NCI-H446 treated with DMSO at 0.1 percent for 48 hours (cell line): Measurements from ENCODE around the gene SOCS3.

Experiments
- DNase-seq: peaks from one replicate; lab custom pipeline; 2025; lab: John Stamatoyannopoulos, UW

SOCS3 gene

DNA sequence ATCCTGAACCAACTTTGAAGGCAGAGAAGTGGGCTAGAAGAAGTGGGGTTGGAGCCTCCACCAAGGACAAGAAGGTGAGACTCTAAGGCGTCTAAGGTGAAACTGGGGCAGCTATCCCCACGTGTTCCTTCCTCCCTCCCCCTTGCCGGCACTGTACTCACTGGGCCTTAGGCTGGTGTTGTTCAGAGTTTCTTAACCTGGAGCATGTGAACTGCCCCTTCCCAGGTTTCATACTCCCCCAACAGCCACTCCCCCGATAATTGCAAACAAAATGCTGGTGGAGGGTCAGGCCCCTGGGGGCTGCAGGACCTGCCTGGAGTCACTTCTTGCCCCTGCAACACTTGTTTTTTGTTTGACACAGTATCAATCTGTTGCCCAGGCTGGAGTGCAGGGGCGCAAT lies 7.3 kb upstream of the SOCS3 start:
- no peak for DNase-seq

DNA sequence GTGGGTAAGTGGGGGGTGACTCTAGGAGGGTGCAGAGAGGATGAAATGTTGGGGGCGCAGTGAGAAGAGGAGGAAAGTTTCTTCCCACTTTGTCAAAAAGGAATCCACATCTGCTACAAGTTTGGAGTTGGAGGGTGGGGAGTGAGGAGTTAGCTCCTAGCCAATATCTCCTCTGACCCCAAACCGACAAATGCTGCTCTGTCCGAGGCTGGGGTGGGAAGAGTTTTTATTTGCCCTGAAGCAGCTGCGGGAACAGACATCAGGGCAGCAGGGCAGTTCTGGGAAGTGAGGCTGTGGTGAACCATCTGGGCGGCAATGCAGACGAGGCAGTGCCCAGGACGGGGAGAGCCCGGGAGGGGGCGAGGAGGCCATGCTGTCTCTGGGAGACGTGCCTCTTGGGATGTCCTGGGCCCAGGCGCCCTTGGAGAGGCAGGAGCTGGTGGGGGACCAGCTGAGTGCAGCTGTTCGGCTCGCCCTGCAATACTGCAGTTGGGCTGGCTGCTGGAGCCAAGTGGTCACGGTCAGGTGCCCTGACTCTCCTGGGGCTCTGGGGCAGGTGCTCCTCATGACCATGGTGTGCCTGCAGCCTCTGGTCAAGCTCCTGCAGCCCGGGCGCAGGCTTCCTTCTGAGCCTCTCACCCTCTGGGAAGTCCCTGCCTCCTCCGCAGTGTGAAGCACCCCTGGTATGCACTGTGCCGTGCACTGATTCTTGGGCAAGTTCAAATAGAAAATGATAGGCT lies 6.4 kb upstream of the SOCS3 start:
- DNase-seq: no peak

DNA sequence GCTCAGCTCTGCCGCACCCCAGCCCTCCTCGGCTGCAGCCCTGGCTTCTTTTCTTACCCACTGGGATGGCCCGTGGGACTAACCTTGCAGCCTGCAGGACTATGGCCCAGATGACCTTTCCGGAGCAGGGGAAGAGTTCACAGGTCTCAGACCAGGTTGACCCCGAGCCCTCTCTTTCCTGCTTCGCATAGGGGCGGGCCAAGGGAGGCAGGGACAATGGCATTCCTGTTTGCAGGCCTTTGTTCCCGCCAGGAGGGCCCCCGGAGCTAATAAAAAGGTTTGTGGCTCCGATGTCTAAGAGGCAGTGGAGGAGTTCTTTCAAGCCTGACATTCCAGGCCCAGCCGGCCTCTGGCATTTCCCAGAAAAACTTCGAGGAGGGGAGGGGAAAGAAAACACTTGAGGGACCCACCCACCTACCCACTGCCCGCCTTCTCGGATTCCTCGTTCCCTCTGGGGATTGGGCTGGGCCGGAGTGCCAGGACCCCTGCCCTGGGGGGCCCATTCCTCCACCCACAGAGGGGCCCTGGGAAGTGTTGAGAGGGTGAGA lies 5.8 kb upstream of the SOCS3 start:
- DNase-seq: no peak

DNA sequence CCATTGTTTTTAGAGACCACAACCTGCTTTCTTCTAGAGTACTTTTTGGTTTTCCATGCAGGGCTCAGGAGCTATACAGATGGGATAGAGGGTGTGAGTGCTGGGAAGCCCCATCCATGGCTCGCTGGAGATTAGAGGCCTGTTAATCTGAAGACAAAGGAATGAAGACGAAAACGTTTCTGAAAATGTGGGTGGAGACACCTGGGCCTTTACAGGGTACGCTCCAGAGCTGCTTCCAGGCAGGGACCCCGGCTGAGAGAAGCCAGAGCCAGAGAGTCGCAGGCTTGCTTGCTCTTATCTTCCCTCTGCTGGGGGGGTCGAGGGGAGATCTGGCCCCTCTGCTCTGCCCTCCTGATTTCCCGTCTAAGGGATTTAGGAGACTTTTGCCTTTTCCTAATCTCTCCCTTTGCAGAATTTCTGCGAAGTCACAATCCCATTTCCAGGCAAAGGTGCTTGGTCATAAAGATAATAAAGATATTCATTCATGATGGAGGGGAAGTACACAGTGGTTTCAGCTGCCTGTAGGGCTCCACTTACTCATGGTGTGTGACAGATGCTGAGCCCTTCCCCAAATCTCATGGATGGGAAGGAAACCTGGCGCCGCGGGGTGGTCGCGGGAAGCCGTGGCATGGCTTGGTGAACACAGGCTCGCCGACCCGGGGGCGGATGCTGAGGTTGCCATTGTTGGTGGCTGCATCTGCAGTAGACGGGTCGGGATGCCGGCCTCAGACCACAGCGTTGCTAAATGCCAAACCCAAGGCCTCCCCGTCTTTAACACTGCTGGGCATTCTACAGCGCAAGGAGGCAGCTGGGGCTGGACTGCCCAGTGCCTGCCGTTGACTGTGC lies 4.8 kb upstream of the SOCS3 start:
- DNase-seq: no peak

DNA sequence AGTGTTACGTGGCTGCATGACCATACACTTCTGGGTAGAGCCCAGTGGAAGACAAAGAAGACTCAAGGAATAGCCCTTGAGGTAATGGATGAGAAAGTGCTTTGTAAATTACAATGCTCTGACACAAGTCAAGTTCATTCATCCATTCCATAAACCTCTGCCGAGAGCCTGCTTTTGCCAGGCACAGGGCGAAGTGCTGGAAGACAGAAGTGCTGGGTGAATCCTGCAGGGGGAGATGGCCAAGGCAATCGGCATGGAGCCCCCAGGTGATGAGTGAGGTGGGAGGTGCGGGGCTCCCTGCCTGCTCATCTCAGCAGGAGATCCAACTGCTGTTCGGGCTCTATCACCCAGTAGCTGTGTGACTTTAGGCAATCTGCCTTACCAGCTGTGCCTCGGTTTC lies 2.8 kb upstream of the SOCS3 start:
- no peak for DNase-seq

DNA sequence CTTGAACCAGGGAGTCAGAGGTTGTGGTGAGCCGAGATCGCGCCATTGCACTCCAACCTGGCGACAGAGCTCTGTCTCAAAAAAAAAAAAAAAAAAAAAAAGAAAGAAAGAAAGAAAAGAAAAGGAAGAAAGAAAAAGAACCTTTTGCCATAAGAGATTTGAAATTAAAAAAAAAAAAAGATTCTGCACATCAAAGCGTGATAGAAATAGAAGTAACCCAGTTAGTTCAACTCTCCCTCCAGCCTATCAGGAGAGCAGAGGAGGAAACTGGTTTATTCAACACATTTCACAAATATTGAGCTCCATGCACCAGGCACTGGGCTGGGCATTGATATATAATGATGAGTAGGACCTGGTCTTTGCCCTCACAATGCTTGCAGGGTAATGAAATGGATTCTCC lies 2.4 kb upstream of the SOCS3 start:
- no peak for DNase-seq

DNA sequence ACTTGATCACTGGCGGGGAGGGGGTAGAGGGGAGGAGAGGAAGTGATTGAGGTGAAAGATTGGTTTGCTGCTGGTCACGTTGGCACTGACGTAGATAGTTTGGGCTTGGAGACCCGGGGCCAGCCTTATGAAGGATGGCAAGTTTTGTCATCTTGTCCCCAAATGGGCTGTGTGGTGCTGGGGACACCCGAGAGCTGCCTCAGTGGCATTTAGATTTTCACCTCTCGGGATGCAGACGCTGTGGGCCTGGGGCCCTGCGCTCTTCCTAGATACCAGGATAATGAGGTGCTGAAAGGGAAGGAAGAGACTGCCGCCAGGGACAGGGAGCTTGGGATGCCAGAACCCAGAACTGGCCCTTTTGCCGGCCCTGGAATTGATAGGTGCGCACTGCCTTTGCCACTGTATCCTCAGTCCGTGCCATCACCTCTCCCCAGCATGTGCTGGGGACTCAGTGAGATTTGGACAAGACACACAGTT lies 1.4 kb upstream of the SOCS3 start:
- DNase-seq: no peak

DNA sequence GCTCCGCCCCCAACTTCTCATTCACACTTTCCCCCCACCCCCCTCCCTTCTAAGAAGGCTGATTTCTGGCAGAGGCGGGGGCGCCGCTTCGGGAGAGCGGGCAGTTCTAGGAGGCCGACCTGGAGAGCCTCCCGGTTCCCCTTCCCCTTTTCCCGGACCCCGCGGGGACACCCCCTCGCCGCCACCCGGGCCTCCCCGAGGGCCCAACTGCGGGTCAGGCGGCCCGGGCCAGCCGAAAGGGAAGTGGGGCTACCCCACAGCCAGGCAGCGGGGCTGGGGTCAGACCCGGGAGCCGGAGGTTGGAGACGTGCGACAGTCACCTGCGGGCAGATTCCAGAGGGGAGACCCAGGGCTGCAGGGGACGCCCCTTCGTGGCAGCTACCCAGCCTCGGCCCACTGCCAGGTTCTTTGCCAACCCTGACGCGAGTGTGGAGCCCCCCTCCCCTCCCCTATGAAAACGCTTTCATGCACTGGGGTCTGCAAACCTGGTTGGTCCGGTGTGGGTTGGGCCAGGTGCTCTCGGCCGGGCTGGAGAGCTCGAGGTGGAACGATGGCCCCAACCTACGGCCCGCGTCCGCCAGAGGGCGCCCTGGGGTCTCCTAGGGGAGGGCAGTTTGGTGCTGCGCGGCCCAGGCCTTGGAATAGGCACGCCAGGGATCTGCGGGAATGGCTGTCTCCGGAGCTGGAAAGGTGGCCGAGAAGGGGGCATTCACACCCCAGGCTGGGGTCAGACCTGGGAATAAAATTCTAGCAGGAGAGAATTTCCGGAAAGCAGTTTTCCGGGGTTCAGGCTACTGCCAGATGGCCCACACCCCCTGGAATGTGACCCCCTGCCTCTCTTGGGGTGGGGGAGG lies 721 bp upstream of the SOCS3 start:
- peak; percentile 40 for DNase-seq

DNA sequence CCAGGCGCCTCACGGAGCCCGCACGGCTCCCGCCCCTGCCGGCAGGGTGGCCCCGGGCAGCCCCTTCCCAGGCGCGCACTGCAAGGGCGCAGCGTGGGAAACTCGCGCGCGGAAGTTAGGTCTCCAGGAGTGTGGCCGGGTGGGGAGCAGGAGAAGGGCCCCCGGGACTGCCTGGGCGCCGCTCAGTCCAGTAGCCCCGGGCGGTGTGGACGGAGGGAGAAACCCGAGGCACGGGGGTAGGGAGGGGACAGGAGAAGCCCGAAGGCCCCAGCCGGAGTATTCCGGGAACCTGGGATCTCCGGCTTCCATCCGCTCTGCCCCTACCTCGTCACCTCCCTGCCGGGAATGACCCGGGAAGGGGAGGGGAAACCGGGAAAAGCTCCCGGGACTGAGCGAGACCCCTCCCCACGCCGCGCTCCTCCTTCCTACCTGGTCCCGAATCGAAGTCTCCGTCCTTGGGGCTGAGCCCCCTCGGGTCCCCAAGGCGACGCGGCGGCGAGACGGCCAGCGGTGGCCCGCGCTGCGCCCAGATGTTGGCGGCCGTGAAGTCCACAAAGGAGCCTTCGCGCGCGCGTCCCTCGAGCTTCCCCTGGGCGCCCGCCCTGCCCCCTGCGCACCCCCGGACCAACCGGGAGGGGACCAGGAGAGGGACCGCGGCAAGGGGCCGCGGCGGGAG lies 418 bp downstream of the SOCS3 start:
- DNase-seq: no peak

DNA sequence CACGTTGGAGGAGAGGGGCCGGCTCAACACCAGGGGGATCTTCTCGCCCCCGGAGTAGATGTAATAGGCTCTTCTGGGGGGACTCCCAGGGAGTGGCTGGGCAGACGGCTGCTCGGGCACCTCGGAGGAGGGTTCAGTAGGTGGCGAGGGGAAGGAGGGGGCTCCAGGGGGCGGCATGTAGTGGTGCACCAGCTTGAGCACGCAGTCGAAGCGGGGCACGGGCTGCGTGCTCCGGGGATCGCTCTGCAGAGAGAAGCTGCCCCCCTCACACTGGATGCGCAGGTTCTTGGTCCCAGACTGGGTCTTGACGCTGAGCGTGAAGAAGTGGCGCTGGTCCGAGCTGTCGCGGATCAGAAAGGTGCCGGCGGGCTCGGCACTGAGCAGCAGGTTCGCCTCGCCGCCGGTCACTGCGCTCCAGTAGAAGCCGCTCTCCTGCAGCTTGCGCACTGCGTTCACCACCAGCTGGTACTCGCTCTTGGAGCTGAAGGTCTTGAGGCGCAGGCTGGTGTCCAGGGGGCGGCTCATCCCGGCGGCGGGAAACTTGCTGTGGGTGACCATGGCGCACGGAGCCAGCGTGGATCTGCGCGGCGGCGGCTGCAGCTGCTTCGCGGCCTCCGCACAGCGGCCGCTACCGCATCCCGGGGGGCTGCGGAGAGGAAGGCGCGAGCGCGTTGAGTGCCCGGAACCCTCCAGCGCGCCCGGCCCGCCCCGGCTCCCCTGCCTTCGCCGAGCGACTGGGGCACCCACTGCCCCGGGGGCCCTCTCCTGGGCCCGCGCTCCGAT lies 1.1 kb downstream of the SOCS3 start:
- DNase-seq: no peak

DNA sequence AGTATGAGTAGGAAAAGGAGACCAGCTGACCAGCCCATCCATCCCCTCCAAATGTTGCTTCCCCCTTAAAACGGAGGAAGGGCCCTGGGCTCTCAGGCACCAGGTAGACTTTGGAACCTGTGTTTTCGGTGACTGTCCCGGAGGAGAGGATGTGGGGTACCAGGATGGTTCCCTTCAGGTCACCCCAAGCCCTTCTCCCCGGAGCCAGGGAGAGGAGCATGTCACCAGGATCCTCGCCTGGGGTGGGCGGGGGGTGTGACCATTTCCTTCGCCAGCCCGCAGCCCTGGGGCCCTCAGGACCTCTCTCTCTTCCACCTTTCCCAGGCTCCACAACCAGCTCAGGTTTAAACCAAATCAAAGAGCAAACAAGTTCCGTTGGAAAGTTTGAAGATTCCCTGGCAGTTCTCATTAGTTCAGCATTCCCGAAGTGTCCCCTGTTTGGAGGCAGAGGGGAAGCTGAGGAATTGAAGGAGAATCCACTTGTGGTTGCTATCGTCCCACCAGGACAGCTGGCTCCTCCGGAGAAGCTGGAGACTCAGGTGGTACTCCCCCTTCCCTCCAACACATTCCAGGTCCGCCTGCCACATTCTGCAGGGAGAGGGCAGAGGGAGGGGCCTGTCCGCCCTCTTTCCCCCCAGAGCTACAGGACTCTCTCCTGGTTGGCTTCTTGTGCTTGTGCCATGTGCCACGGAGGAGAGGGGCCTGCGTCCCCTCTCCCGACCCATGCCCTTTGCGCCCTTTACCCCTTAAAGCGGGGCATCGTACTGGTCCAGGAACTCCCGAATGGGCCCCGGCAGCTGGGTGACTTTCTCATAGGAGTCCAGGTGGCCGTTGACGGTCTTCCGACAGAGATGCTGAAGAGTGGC lies 2.0 kb downstream of the SOCS3 start:
- no peak for DNase-seq

DNA sequence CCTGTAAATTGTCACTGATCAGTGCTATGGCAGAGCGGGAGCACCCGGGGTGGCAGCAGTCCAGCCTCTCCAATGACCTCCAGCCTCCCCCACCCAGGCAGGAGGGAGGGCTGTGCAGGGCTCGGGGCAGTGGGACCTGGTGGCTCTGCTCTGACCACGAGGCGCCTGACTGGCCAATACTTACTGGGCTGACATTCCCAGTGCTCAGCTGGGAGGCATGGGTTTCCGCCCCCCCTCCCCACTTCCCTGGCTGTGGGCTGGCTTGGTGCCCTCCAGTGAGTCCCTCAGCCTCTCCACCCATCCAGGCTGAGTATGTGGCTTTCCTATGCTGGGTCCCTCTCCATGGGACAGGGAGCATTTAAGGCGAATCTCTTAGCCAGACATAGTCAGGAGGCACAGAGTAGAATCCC lies 2.7 kb downstream of the SOCS3 start:
- DNase-seq: no peak

DNA sequence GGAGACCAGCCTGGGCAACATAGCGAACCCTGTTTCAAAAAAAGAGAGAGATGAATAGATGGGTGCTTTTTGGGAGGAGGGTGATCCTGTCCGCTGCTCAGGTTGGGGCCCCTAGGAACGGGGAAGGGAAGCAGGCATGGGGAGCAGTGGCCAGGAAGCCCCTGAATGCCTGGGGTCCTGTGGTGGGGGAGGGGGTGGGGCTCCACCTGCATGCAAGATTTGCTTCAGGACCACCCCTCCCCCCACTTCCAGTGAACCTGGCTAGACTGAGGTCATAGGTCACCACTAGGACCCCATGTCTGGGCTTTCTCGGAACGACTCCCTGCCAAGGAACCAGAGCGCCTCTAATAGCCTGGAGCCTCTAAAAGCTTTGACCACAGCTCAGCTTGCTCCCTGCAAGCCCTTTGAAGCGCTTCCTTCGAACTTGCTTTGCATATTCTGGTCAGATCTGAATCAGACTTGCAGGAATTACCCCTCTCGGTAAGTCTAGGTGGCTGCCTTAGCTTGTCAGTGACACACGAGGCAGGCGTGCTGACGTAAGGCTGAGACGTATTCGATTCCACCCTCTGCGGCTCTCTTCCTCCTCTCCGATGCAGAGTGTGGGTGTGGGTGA lies 3.7 kb downstream of the SOCS3 start:
- no peak for DNase-seq

DNA sequence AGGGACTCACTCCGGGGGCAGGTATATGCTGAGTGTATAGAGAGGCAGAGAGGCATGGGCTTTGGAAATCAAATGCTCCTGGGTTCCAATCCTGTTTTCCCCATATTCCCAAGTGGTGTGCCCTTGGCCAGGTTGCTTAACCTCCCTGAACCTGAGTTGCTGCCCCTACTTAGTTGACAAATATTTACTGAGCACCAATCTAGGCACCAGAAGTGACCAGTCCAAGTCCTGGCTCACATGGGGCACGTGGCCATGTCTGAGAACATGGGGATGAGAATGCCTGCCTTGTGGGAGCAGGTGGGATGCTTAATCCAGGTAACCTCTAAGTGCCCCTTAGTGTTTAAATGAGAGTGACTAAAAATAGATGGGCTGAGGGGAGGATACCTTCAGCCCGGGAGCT lies 4.2 kb downstream of the SOCS3 start:
- no peak for DNase-seq

DNA sequence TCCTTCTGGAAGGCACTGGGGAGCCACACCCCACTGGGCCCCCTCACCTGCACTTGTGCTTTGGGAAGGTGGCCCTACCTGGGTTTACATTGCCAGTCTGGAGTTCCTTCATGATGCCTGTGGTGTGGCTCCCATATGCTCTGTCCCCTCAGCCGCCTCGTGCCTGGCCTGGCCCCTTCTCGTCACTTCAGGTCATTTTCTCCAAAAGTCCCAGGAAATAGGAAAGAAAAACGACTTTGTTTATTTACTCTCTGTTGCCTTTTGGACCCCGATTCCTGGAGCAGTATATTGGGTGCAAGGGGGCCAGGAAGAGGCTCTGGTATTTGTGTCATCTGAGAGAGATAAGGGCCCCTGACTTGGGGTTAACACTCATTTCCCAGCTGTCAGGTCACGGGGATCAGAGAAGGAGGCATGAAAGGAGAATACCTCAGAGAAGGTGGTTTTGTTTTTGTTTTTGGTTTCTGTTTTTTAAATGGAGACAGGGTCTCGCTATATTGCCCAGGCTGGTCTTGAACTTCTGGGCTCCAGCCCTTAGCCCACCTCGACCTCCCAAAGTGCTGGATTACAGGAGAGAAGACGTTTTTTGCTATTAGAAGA lies 4.7 kb downstream of the SOCS3 start:
- no peak for DNase-seq

DNA sequence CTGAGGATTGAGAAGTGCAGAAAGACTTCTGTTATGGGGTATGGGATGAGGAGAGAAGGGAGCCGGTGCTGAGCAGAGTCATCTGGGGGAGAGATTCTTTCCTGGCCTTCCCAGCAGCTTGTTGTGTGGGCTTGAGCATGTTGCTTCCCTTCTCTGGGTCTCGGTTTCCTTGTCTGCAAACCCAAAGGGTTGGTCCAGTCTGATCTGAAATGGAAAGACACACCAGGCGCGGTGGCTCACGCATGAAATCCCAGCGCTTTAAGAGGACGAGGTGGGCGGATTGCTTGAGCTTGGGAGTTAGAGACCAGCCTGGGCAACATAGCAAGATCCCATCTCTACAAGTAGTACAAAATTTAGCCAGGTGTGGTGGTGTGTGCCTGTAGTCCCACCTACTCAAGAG lies 6.0 kb downstream of the SOCS3 start:
- no peak for DNase-seq

DNA sequence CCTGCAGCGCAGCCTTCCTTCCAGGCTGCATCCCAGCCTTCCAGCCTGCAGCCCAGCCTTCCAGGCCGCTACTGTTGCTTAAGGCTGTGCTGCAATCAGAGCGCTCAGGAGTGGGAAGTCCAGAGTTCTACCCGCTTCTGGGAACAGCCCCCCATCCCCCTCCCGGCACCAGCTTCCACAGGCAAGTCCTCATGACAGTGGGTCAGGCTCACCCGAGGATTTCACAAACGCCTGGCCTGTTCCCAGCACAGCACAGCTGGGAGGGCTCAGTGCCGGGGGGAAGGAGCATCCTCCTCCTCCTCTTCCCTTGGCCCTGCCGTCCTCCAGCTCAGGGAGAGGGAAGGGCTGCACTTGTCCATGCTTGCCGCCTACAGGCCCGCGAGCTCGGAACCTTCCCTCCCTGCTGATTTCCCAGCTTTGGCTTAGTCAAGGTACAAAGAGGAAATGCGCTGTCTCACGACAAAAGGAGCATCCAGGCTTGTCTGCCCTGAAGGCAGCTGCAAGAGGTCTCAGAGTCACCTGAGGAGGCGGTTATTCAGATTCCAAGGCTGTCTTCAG lies 8.3 kb downstream of the SOCS3 start:
- no peak for DNase-seq

DNA sequence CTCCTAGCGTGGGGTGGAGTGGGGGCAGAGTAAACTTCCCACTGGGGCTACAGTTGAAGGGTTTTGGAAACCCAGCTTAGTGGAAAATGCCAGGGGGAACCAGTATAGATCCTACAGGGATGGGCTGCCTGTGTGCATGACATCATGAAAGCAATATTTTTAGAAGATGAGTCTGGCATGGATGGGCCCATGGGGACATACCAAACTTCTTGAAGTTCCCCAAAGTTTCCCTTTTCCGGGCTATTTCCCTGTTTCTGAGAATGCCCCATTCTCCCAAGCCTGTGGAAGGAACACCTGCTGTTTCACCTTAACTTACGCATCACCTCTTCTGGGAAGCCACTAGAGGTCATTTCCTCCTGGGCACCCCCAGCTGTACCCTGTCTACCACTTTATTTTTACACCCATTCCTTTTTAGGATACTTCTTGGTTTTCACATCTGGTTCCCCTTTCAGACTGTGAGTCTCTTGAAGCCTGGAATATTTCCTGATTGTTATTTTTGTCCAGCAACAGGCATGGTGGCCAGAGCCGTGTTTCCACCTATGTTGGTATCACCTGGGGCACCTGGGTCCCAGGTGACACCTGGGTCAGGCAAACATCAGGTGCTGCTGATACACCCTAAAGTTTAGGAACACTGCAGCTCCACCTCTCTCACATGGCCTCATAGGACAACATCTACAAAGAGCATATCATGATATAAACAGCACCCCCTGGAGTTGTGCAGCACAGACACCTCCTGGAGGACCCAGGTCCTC lies 9.8 kb downstream of the SOCS3 start:
- no peak for DNase-seq
